Measurements from ENCODE around the gene ENDOD1.

- TF ChIP-seq, protein P1, sequence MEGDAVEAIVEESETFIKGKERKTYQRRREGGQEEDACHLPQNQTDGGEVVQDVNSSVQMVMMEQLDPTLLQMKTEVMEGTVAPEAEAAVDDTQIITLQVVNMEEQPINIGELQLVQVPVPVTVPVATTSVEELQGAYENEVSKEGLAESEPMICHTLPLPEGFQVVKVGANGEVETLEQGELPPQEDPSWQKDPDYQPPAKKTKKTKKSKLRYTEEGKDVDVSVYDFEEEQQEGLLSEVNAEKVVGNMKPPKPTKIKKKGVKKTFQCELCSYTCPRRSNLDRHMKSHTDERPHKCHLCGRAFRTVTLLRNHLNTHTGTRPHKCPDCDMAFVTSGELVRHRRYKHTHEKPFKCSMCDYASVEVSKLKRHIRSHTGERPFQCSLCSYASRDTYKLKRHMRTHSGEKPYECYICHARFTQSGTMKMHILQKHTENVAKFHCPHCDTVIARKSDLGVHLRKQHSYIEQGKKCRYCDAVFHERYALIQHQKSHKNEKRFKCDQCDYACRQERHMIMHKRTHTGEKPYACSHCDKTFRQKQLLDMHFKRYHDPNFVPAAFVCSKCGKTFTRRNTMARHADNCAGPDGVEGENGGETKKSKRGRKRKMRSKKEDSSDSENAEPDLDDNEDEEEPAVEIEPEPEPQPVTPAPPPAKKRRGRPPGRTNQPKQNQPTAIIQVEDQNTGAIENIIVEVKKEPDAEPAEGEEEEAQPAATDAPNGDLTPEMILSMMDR (IDR thresholded peaks at IDR 0.05; ENCODE audit: low read depth, low read length): no peak
- TF ChIP-seq POLR2A (IDR thresholded peaks at IDR 0.05; ENCODE audit: extremely low read depth, insufficient read length): no peak
Measured at GRCh38 chr11:95076981-95077380, 12.7 kb upstream of the ENDOD1 start.

Data from NB4 (cell line).